Esophagus muscularis mucosa (tissue), 4 donors: ENCODE measurements around the gene CAPZA1.

ENCODE experiments used
- EP300 ChIP-seq: sonication (generic); formaldehyde crosslinking; IDR thresholded peaks from one replicate; pipeline ENCODE4 v1.6.1; 2017; ENCODE audit warnings: antibody characterized with exemption
- POLR2A ChIP-seq: fragments of 450-650 bp; IDR thresholded peaks from one replicate; pipeline ENCODE4 v1.6.1; 2017; ENCODE audit warnings: antibody characterized with exemption, moderate library complexity, mild to moderate bottlenecking, low read depth
- POLR2AphosphoS5 ChIP-seq, 2 donors: sonication (generic); formaldehyde crosslinking; IDR thresholded peaks; one replicate each; pipeline ENCODE4 v1.6.1; 2017; ENCODE audit warnings: antibody characterized with exemption in 2 of 2
- TF ChIP-seq, protein P1 (sequence below), 3 experiments: fragments of 200-600 bp in 2 of 3; fragments of 450-650 bp in 1 of 3; sonication (generic) in 2 of 3; IDR thresholded peaks; one replicate each; pipeline ENCODE4 v1.5.1; 2017 to 2019; ENCODE audit warnings: antibody characterized with exemption in 3 of 3, mild to moderate bottlenecking in 2 of 3, moderate library complexity in 1 of 3

- TF ChIP-seq, protein P1, sequence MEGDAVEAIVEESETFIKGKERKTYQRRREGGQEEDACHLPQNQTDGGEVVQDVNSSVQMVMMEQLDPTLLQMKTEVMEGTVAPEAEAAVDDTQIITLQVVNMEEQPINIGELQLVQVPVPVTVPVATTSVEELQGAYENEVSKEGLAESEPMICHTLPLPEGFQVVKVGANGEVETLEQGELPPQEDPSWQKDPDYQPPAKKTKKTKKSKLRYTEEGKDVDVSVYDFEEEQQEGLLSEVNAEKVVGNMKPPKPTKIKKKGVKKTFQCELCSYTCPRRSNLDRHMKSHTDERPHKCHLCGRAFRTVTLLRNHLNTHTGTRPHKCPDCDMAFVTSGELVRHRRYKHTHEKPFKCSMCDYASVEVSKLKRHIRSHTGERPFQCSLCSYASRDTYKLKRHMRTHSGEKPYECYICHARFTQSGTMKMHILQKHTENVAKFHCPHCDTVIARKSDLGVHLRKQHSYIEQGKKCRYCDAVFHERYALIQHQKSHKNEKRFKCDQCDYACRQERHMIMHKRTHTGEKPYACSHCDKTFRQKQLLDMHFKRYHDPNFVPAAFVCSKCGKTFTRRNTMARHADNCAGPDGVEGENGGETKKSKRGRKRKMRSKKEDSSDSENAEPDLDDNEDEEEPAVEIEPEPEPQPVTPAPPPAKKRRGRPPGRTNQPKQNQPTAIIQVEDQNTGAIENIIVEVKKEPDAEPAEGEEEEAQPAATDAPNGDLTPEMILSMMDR (IDR thresholded peaks at IDR 0.05) = no peak
- TF ChIP-seq POLR2AphosphoS5 (IDR thresholded peaks at IDR 0.05) (no peak), EP300 (no peak), POLR2A (no peak)
These were observed 44.4 kb upstream of the CAPZA1 start for GRCh38 chr1:112575154-112575804.
